ENCODE data around the gene STUM. TPM values are rescaled to one million over a fixed set of nuclear protein-coding genes. Genes with fewer than 3 reads are reported as not detected.

The STUM gene
- total and polyA plus RNA-seq, 10 of the 15 experiments (the other 5 are each of a cell fraction or from before 2014, with no cell fraction given): under 0.01 to 0.15 (median 0.09) TPM; not detected in 5

- TF ChIP-seq RBBP5 (conservative IDR thresholded peaks at IDR 0.05) (no peak), NRF1 (conservative IDR thresholded peaks at IDR 0.05; ENCODE audit: low read depth, low read length) (no peak), SKIL (IDR thresholded peaks at IDR 0.05; ENCODE audit: low read depth, poor library complexity, severe bottlenecking) (no peak), STAT3 (IDR thresholded peaks at IDR 0.05; ENCODE audit: low read depth, low read length) (no peak), RELB (IDR thresholded peaks at IDR 0.05; ENCODE audit: low read depth) (no peak; the same call in 1 of the 2 replicates), SMC3 (IDR thresholded peaks at IDR 0.05; ENCODE audit: borderline replicate concordance, low read length) (no peak), ATF3 (IDR thresholded peaks at IDR 0.05; ENCODE audit: borderline replicate concordance, extremely low read depth, low read depth, low read length) (no peak), GATAD2B (conservative IDR thresholded peaks at IDR 0.05; ENCODE audit: low read depth) (0 out of 2 replicates have a peak, but pooled peaks have one; percentile 54), BCL11A (IDR thresholded peaks at IDR 0.05; ENCODE audit: low read depth, low read length) (0 out of 2 replicates have a peak, but pooled peaks have one; percentile 17), ZNF207 (IDR thresholded peaks at IDR 0.05; ENCODE audit: borderline replicate concordance) (no peak), SIN3A (IDR thresholded peaks at IDR 0.05; ENCODE audit: low read depth, low read length) (no peak), DPF2 (IDR thresholded peaks at IDR 0.05) (0 out of 2 replicates have a peak, but pooled peaks have one; percentile 44), NBN (IDR thresholded peaks at IDR 0.05) (0 out of 2 replicates have a peak, but pooled peaks have one; percentile 52), USF1 (IDR thresholded peaks at IDR 0.05; ENCODE audit: borderline replicate concordance, extremely low read length, insufficient read depth, low read depth, low read length) (no peak)
- TF ChIP-seq, protein P1, sequence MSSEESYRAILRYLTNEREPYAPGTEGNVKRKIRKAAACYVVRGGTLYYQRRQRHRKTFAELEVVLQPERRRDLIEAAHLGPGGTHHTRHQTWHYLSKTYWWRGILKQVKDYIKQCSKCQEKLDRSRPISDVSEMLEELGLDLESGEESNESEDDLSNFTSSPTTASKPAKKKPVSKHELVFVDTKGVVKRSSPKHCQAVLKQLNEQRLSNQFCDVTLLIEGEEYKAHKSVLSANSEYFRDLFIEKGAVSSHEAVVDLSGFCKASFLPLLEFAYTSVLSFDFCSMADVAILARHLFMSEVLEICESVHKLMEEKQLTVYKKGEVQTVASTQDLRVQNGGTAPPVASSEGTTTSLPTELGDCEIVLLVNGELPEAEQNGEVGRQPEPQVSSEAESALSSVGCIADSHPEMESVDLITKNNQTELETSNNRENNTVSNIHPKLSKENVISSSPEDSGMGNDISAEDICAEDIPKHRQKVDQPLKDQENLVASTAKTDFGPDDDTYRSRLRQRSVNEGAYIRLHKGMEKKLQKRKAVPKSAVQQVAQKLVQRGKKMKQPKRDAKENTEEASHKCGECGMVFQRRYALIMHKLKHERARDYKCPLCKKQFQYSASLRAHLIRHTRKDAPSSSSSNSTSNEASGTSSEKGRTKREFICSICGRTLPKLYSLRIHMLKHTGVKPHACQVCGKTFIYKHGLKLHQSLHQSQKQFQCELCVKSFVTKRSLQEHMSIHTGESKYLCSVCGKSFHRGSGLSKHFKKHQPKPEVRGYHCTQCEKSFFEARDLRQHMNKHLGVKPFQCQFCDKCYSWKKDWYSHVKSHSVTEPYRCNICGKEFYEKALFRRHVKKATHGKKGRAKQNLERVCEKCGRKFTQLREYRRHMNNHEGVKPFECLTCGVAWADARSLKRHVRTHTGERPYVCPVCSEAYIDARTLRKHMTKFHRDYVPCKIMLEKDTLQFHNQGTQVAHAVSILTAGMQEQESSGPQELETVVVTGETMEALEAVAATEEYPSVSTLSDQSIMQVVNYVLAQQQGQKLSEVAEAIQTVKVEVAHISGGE (CRISPR knock-in tag; IDR thresholded peaks at IDR 0.05): no peak
- TF ChIP-seq, protein P2, sequence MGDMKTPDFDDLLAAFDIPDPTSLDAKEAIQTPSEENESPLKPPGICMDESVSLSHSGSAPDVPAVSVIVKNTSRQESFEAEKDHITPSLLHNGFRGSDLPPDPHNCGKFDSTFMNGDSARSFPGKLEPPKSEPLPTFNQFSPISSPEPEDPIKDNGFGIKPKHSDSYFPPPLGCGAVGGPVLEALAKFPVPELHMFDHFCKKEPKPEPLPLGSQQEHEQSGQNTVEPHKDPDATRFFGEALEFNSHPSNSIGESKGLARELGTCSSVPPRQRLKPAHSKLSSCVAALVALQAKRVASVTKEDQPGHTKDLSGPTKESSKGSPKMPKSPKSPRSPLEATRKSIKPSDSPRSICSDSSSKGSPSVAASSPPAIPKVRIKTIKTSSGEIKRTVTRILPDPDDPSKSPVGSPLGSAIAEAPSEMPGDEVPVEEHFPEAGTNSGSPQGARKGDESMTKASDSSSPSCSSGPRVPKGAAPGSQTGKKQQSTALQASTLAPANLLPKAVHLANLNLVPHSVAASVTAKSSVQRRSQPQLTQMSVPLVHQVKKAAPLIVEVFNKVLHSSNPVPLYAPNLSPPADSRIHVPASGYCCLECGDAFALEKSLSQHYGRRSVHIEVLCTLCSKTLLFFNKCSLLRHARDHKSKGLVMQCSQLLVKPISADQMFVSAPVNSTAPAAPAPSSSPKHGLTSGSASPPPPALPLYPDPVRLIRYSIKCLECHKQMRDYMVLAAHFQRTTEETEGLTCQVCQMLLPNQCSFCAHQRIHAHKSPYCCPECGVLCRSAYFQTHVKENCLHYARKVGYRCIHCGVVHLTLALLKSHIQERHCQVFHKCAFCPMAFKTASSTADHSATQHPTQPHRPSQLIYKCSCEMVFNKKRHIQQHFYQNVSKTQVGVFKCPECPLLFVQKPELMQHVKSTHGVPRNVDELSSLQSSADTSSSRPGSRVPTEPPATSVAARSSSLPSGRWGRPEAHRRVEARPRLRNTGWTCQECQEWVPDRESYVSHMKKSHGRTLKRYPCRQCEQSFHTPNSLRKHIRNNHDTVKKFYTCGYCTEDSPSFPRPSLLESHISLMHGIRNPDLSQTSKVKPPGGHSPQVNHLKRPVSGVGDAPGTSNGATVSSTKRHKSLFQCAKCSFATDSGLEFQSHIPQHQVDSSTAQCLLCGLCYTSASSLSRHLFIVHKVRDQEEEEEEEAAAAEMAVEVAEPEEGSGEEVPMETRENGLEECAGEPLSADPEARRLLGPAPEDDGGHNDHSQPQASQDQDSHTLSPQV (IDR thresholded peaks at IDR 0.05): no peak
- TF ChIP-seq, protein P3, sequence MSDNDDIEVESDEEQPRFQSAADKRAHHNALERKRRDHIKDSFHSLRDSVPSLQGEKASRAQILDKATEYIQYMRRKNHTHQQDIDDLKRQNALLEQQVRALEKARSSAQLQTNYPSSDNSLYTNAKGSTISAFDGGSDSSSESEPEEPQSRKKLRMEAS (IDR thresholded peaks at IDR 0.05; ENCODE audit: low read depth, low read length): no peak
Observed at GRCh38 chr1:226643177-226643576, 94.6 kb downstream of the STUM start (continued).
